IPS-NIHi7 (cell line): ENCODE results near the gene YIPF7.
A peak's percentile ranks its signal among the peaks of the same experiment; 100 is the strongest.

ENCODE experiments used
- DNase-seq: peaks from one replicate; pipeline ENCODE4 v3.0.0; 2012; ENCODE audit warnings: mixed read lengths; ENCODE audit errors: extremely low spot score

YIPF7 gene

GRCh38 chr4:44623676-44624075, 27.7 kb downstream of the YIPF7 start:
- no peak for DNase-seq

- DNase-seq, result no peak
These were observed 34.8 kb downstream of the YIPF7 start for GRCh38 chr4:44616621-44617020.

- peak; percentile 33 for DNase-seq
These were observed 68.0 kb downstream of the YIPF7 start for GRCh38 chr4:44583393-44583792.

DNA sequence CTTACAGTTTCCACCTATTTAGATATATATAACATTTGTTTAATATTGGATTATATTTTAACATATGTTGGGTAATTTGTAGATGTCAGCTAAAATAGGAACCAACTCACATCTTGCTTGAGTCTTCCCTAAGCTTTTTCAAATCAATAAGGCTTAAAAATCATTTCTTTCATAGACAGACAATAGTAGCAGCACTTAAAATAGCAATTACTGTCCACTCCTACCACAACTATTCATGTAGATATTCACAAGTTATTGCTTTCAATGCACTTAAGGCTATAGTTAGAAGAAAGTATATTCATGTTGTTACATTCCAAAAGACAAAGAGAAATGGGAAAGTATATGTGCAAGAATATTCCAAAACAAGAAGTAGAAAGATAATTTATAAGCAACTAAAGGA, 71.2 kb downstream of the YIPF7 start:
- no peak for DNase-seq

- no peak for DNase-seq
These were observed 72.5 kb downstream of the YIPF7 start for GRCh38 chr4:44578954-44579353.
